Mesothelial cell of epicardium (in vitro differentiated cells): Measurements from ENCODE around the gene C16orf86. TPM values are rescaled to one million over a fixed set of nuclear protein-coding genes. Genes with fewer than 3 reads are reported as not detected.

ENCODE experiments used
- DNase-seq, 2 experiments: peaks; one replicate each; pipeline ENCODE4 v3.0.0; 2021; ENCODE audit warnings: low spot score in 2 of 2; ENCODE audit not compliant: unreplicated experiment in 2 of 2
- H3K27ac Mint-ChIP-seq: 2 replicates; pipeline ENCODE4 v1.8.0; 2021; ENCODE audit warnings: mixed read lengths
- H3K27me3 Mint-ChIP-seq: 2 replicates; pipeline ENCODE4 v1.8.0; 2021; ENCODE audit warnings: low read depth, mixed read lengths
- H3K36me3 Mint-ChIP-seq: 2 replicates; pipeline ENCODE4 v1.8.0; 2021; ENCODE audit warnings: mixed read lengths
- H3K4me1 Mint-ChIP-seq: 2 replicates; pipeline ENCODE4 v1.8.0; 2021; ENCODE audit warnings: mixed read lengths
- H3K4me3 Mint-ChIP-seq: 2 replicates; pipeline ENCODE4 v1.8.0; 2021; ENCODE audit warnings: mild to moderate bottlenecking, moderate library complexity, mixed read lengths
- H3K9me3 Mint-ChIP-seq: 2 replicates; pipeline ENCODE4 v1.8.0; 2021; ENCODE audit warnings: mixed read lengths
- total RNA-seq: library from RNA; stranded (reverse); gene quantifications from 3 replicates; pipeline ENCODE4 v1.2.1, GENCODE V29; 2021
- TF ChIP-seq, protein P1 (sequence below): fragments of 200-600 bp; sonication (generic); IDR thresholded peaks from one replicate; pipeline ENCODE4 v1.5.0; 2021; ENCODE audit warnings: antibody characterized with exemption; ENCODE audit not compliant: unreplicated experiment

The C16orf86 gene
- total RNA-seq, 1 donor from 2014 or later: 1.8 TPM

DNA sequence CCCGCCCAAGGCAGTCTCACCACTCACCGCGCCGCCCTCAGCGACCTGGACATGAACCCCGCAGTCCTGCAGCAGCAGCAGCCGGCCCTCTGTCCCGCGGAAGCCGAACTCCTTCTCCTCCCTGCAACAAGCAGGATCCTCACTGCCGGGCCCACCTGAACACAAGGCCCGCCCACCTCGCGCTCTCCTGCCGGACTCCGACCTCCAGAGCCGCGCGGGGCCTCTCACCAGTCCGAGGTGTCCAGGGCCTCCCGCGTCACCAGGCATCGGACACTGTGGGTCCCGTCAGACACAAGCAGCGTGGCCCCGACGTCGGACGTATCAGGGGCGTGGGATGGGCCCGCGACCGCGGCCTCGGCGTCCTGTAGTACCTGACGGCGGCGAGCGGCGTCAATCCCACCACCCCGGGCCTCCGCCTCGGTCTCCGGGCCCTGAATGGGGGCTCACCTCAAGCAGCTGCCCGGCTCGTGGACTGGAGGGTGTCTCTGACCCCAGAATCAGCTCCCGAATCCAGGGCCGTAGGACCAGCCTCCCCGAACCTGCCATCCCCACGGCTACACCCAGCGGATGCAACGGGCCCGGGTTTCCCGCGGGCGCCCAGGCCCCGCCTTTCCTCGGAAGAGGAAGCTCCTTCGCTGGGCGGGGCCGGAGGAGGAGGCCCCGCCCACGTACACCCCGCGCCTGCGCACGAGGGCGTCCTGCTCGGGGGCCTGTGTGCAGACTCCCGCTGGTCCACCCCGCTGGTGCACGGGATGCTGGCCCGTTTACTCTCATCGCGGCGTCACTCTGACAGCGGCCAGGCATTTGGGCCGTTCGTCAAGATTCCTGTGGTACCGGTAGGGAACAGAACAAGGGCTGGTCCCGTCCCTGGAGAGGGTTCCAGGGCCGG is 6.7 kb upstream of the C16orf86 start, which contains the start of gene ACD:
TSS of gene ACD (minus strand) at position 586 of the 889 bp plus-strand sequence. CDS start at position 546, 40 bp downstream.
- Mint-ChIP-seq H3K4me3 (peak within 1 kb of the TSS; percentile 93), H3K36me3 (peaks cover 2% of the 10 kb centered on the region), H3K9me3 (no peaks in the 10 kb centered on the region), H3K27me3 (peaks cover 8% of the 10 kb centered on the region), H3K27ac (peak within 1 kb of the TSS; percentile 98), H3K4me1 (peaks cover 16% of the 10 kb centered on the region)
- peak; percentile 88 to 96 for DNase-seq
- TF ChIP-seq, protein P1, sequence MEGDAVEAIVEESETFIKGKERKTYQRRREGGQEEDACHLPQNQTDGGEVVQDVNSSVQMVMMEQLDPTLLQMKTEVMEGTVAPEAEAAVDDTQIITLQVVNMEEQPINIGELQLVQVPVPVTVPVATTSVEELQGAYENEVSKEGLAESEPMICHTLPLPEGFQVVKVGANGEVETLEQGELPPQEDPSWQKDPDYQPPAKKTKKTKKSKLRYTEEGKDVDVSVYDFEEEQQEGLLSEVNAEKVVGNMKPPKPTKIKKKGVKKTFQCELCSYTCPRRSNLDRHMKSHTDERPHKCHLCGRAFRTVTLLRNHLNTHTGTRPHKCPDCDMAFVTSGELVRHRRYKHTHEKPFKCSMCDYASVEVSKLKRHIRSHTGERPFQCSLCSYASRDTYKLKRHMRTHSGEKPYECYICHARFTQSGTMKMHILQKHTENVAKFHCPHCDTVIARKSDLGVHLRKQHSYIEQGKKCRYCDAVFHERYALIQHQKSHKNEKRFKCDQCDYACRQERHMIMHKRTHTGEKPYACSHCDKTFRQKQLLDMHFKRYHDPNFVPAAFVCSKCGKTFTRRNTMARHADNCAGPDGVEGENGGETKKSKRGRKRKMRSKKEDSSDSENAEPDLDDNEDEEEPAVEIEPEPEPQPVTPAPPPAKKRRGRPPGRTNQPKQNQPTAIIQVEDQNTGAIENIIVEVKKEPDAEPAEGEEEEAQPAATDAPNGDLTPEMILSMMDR: no peak

DNA sequence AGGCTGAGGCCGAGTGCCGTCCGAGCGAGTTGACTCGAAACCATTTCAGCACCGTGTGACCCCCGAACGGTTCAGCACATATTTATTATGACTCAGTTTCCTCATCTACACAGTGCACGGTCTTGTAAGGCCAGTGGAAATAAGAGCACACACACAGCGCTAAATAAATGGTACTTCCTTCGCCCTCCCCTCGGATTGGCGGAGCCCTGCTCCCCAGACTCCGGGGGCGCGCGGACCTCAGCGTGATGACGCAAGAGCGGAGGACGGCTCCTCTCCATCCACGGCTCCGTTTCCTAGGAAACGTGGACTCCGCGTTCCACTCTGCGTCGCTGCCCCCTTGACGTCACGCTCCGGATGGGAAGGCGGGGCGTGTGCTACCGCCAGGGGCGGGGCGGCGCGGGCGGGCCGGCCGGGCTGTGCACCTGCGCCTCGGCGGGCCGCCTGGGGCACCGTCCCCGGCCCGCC is 6.0 kb upstream of the C16orf86 start, which contains the start of gene PARD6A:
TSS of gene PARD6A (plus strand) at position 397 of the 465 bp plus-strand sequence. CDS start 79 bp downstream, outside the sequence.
- Mint-ChIP-seq H3K27ac (peak within 1 kb of the TSS; percentile 98), H3K27me3 (peaks cover 3% of the 10 kb centered on the region), H3K4me1 (peaks cover 16% of the 10 kb centered on the region), H3K36me3 (peaks cover 2% of the 10 kb centered on the region), H3K4me3 (peak within 1 kb of the TSS; percentile 93), H3K9me3 (no peaks in the 10 kb centered on the region)
- TF ChIP-seq, protein P1: no peak
- peak; percentile 86 to 89 for DNase-seq

DNA sequence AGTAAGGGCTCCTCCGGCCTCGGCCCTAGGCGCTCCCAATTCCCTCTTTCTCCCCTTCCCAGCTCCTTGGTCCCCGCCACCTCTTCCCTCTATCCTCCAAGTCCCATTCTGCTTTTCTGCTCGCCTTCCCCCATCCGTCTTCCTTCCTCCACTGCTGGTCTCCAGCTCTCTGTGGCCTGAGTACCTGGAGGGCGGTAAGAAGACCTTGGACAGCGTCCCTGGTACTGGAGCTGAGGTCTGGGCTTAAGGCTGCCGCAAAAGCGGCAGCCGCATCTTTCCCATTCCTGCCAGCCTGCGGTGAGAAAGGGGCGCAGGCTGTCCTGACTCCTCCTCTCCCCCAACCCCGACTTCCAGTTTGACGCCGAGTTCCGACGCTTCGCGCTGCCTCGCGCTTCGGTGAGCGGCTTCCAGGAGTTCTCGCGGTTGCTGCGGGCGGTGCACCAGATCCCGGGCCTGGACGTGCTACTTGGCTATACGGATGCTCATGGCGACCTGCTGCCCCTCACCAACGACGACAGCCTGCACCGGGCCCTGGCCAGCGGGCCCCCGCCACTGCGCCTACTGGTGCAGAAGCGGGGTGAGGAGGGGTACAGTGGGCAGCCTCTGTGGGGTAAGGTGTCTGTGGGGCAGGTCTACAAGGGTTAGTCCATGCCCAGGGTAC is 5.4 kb upstream of the C16orf86 start:
- H3K27me3 Mint-ChIP-seq: no peaks in the 10 kb centered on the region
- TF ChIP-seq, protein P1: no peak
- H3K36me3 Mint-ChIP-seq: peaks cover 2% of the 10 kb centered on the region
- H3K4me3 Mint-ChIP-seq: peak overlapping the region; percentile 79
- peak overlapping the region; percentile 94 for H3K27ac Mint-ChIP-seq
- H3K4me1 Mint-ChIP-seq: peaks cover 16% of the 10 kb centered on the region
- DNase-seq: peak in 1 of 2 experiments; percentile 62
- H3K9me3 Mint-ChIP-seq: no peaks in the 10 kb centered on the region

DNA sequence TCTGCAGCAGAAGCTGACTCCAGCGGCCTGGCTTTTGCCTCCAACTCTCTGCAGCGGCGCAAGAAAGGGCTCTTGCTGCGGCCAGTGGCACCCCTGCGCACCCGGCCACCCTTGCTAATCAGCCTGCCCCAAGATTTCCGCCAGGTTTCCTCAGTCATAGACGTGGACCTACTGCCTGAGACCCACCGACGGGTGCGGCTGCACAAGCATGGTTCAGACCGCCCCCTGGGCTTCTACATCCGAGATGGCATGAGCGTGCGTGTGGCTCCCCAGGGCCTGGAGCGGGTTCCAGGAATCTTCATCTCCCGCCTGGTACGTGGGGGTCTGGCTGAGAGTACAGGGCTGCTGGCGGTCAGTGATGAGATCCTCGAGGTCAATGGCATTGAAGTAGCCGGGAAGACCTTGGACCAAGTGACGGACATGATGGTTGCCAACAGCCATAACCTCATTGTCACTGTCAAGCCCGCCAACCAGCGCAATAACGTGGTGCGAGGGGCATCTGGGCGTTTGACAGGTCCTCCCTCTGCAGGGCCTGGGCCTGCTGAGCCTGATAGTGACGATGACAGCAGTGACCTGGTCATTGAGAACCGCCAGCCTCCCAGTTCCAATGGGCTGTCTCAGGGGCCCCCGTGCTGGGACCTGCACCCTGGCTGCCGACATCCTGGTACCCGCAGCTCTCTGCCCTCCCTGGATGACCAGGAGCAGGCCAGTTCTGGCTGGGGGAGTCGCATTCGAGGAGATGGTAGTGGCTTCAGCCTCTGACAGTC is 4.5 kb upstream of the C16orf86 start:
- no peak for DNase-seq
- H3K27me3 Mint-ChIP-seq: no peaks in the 10 kb centered on the region
- peak overlapping the region; percentile 79 for H3K4me3 Mint-ChIP-seq
- no peak overlapping the region for H3K27ac Mint-ChIP-seq
- peaks cover 2% of the 10 kb centered on the region for H3K36me3 Mint-ChIP-seq
- TF ChIP-seq, protein P1: no peak
- H3K9me3 Mint-ChIP-seq: no peaks in the 10 kb centered on the region
- H3K4me1 Mint-ChIP-seq: peaks cover 17% of the 10 kb centered on the region

DNA sequence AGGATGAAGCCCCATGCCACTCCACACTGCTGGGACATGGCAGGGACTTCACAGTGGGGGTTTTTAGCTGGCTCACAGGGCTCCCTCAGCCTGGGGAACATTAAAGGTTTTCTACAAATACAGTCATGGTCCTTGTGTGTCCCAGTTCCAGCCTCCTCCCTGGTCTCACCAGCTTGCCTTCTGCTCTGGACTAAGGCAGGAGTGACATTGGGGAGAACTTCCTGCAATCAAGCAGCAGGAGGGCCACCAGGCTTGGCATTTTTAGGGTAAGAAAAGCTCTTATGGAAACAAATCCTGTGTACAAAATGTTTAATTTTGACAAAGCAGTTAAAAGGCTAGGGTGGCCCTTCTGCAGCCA is 4.0 kb upstream of the C16orf86 start:
- no peak for DNase-seq
- Mint-ChIP-seq H3K9me3 (no peaks in the 10 kb centered on the region), H3K27ac (no peak overlapping the region), H3K4me1 (peaks cover 18% of the 10 kb centered on the region), H3K36me3 (peaks cover 2% of the 10 kb centered on the region), H3K4me3 (no peak overlapping the region), H3K27me3 (no peaks in the 10 kb centered on the region)
- TF ChIP-seq, protein P1: no peak
